ENCODE data around the gene RGS19. TPM values are rescaled to one million over a fixed set of nuclear protein-coding genes. Genes with fewer than 3 reads are reported as not detected.
A peak's percentile ranks its signal among the peaks of the same experiment; 100 is the strongest.

RGS19 gene
- total RNA-seq, 2 experiments from 2014 or later: 9.7 to 14.8 TPM

DNA sequence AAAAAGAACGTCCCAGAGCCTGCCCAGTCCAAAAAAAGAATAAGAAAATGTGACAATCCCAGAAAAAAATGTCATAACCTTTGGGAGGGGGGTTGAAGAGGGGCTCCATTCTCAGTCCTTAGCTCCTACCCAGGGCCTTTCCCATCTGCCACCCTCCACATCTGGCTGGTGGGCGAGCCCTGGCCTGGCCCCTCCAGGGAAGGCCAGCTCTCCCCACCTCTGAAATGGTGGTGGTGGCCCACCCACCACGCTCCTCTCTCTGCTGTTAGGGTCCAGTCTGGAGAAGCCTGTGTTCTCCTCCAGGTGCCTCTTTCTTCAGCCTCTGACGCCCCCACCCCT, 415 bp downstream of the RGS19 start:
- TF ChIP-seq, protein P1, sequence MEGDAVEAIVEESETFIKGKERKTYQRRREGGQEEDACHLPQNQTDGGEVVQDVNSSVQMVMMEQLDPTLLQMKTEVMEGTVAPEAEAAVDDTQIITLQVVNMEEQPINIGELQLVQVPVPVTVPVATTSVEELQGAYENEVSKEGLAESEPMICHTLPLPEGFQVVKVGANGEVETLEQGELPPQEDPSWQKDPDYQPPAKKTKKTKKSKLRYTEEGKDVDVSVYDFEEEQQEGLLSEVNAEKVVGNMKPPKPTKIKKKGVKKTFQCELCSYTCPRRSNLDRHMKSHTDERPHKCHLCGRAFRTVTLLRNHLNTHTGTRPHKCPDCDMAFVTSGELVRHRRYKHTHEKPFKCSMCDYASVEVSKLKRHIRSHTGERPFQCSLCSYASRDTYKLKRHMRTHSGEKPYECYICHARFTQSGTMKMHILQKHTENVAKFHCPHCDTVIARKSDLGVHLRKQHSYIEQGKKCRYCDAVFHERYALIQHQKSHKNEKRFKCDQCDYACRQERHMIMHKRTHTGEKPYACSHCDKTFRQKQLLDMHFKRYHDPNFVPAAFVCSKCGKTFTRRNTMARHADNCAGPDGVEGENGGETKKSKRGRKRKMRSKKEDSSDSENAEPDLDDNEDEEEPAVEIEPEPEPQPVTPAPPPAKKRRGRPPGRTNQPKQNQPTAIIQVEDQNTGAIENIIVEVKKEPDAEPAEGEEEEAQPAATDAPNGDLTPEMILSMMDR (IDR thresholded peaks at IDR 0.05): no peak

DNA sequence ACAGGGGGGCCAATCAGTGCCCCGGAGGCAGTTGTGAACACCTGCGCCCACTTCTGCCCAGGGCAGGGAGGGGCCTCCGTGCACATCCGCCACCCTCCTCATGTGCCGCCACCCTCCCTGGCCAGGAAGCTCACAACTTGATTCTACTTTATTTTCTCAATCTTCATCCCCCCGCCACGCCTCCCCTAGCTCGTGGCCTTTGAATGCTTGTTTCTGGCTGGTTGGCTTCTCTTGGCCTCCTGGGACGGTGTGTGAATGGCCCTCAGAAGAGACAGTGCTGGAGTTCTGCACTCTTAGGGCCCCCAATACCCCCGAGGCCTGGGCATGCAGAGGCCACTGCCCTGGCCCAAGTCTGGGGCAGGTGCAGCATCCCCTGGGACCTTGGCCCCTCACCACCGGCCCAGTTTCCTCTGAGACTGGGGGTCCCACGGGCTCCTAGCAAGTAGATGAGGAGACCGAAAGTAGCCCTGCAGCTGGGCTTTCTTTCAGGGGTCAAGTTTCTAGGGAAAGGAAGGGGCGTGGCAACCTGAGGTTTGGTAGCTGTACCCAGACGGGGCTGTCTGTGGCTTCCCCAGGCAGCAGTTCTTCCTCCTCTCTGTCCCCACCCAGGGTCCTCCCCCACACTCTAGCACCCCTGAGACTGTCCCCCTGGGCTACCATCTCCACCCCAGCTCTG, 1.3 kb downstream of the RGS19 start:
- Mint-ChIP-seq H3K4me3 (peak overlapping the region; percentile 91), H3K27me3 (no peaks in the 10 kb centered on the region), H3K4me1 (ENCODE audit: low read depth) (peaks cover 39% of the 10 kb centered on the region), H3K27ac (peak overlapping the region; percentile 86), H3K36me3 (ENCODE audit: low read depth) (peaks cover 26% of the 10 kb centered on the region), H3K9me3 (no peaks in the 10 kb centered on the region)
- TF ChIP-seq, protein P1 (IDR thresholded peaks at IDR 0.05): no peak
- POLR2A ChIA-PET: interaction anchor here (0.5 to 3.7 kb wide), 10 partner anchors 9 to 443 kb away, joined by 3 to 30 read pairs (median 8); partner anchors contain the start of genes PCMTD2 and TCEA2
- Histone ChIP-seq H3K9me3 (ENCODE audit: control insufficient read depth in 1 of 2, insufficient read depth in 1 of 2, low read length in 2 of 2) (no peaks in the 10 kb centered on the region), H3K4me3 (ENCODE audit: low read length) (peak overlapping the region; percentile 93), H3K27me3 (ENCODE audit: control insufficient read depth in 1 of 2, insufficient read depth in 2 of 2, low read length in 2 of 2) (no peaks in the 10 kb centered on the region), H3K36me3 (ENCODE audit: insufficient read depth, low read length) (peaks cover 36% of the 10 kb centered on the region), H3K27ac (ENCODE audit: low read depth in 1 of 2, low read length in 2 of 2) (peak overlapping the region; percentile 57 to 80), H3K4me1 (ENCODE audit: insufficient read depth, low read length) (peaks cover 57% of the 10 kb centered on the region)
- CTCF ChIA-PET: interaction anchor here (0.7 to 3.0 kb wide), 4 partner anchors 8 to 104 kb away, joined by 3 to 12 read pairs (median 6); no protein-coding TSS in a partner anchor
- ATAC-seq (ENCODE audit: poor library complexity) (peak; percentile 73), DNase-seq (peak; percentile 50 to 83 (median 66))
- intact Hi-C loops (cut with DNase I, micrococcal nuclease): loop anchor here in 1 of 2 experiments (2.0 to 5.0 kb wide), 2 partner anchors 15 to 36 kb away; partner anchors contain the start of gene TCEA2

More for the DNA sequence above, 415 bp downstream of the RGS19 start:
- peak overlapping the region; percentile 93 for H3K4me3 ChIP-seq (ENCODE audit: low read length)
- Mint-ChIP-seq H3K9me3 (no peaks in the 10 kb centered on the region), H3K27ac (peak overlapping the region; percentile 86), H3K4me1 (ENCODE audit: low read depth) (peaks cover 42% of the 10 kb centered on the region), H3K36me3 (ENCODE audit: low read depth) (peaks cover 22% of the 10 kb centered on the region), H3K27me3 (no peaks in the 10 kb centered on the region), H3K4me3 (peak overlapping the region; percentile 91)
- H3K4me1 ChIP-seq (ENCODE audit: insufficient read depth, low read length): peaks cover 59% of the 10 kb centered on the region
- ChIA-PET POLR2A (interaction anchor here (0.9 to 3.7 kb wide), 12 partner anchors 9 to 444 kb away, joined by 3 to 30 read pairs (median 6); partner anchors contain the start of genes DNAJC5, PCMTD2, PRPF6 and TCEA2), CTCF (interaction anchor here (1.0 to 1.2 kb wide), 2 partner anchors 21 to 24 kb away, joined by 3 read pairs; no protein-coding TSS in a partner anchor)
- H3K36me3 ChIP-seq (ENCODE audit: insufficient read depth, low read length): peaks cover 27% of the 10 kb centered on the region
- ATAC-seq (ENCODE audit: poor library complexity): no peak
- H3K9me3 ChIP-seq (ENCODE audit: control insufficient read depth in 1 of 2, insufficient read depth in 1 of 2, low read length in 2 of 2): no peaks in the 10 kb centered on the region
- intact Hi-C loops (cut with DNase I, micrococcal nuclease): loop anchor here (1.0 to 5.0 kb wide), 3 partner anchors 16 to 37 kb away; partner anchors contain the start of gene TCEA2 (in 2 of the 2)
- peak overlapping the region; percentile 57 to 80 for H3K27ac ChIP-seq (ENCODE audit: low read depth in 1 of 2, low read length in 2 of 2)
- DNase-seq: no peak
- H3K27me3 ChIP-seq (ENCODE audit: control insufficient read depth in 1 of 2, insufficient read depth in 2 of 2, low read length in 2 of 2): no peaks in the 10 kb centered on the region

DNA sequence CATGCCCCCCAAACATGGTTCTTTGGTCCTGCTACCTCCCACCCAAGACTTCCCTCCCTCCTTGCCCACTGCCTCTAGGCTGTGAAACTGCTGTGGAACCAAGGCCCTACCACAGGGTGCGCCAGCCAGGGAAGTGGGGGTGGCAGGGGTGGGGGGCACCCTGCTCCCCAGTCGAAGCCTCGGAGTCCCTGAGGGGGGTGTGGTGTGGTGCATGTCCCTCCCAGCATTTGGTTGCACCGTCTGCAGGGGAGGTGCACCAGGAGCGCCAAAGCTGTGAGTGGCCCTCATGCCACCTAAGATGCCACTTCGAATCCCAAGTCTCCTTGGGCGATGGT, 1.8 kb downstream of the RGS19 start:
- Mint-ChIP-seq H3K4me3 (peak overlapping the region; percentile 91), H3K27ac (peak overlapping the region; percentile 86), H3K27me3 (no peaks in the 10 kb centered on the region), H3K4me1 (ENCODE audit: low read depth) (peaks cover 34% of the 10 kb centered on the region), H3K36me3 (ENCODE audit: low read depth) (peaks cover 29% of the 10 kb centered on the region), H3K9me3 (no peaks in the 10 kb centered on the region)
- Histone ChIP-seq H3K4me1 (ENCODE audit: insufficient read depth, low read length) (peaks cover 52% of the 10 kb centered on the region), H3K36me3 (ENCODE audit: insufficient read depth, low read length) (peaks cover 41% of the 10 kb centered on the region), H3K9me3 (ENCODE audit: control insufficient read depth in 1 of 2, insufficient read depth in 1 of 2, low read length in 2 of 2) (no peaks in the 10 kb centered on the region), H3K27ac (ENCODE audit: low read depth in 1 of 2, low read length in 2 of 2) (peak overlapping the region; percentile 68 to 80), H3K27me3 (ENCODE audit: control insufficient read depth in 1 of 2, insufficient read depth in 2 of 2, low read length in 2 of 2) (no peaks in the 10 kb centered on the region), H3K4me3 (ENCODE audit: low read length) (peak overlapping the region; percentile 93)
- DNase-seq: no peak
- CTCF ChIA-PET: interaction anchor here (0.7 to 3.0 kb wide), 5 partner anchors 8 to 104 kb away, joined by 3 to 12 read pairs (median 5); no protein-coding TSS in a partner anchor
- TF ChIP-seq, protein P1 (IDR thresholded peaks at IDR 0.05): no peak
- no peak for ATAC-seq (ENCODE audit: poor library complexity)
- POLR2A ChIA-PET: interaction anchor here (0.5 to 3.7 kb wide), 10 partner anchors 8 to 442 kb away, joined by 3 to 30 read pairs (median 8); partner anchors contain the start of genes PCMTD2 and TCEA2
- intact Hi-C loops (cut with DNase I, micrococcal nuclease): loop anchor here in 1 of 2 experiments (5.0 kb wide), 1 partner anchor 35 kb away; no protein-coding TSS in a partner anchor
